GM12864 (cell line): ENCODE measurements around the gene FJX1.

Experiments used
- DNase-seq: peaks from one replicate; pipeline ENCODE4 v3.0.0-alpha.2; 2011; ENCODE audit warnings: low read depth
- H3K4me3 ChIP-seq: 2 replicates; pipeline ENCODE4 v1.5.1; 2011; ENCODE audit warnings: mild to moderate bottlenecking, low read depth, low read length, control low read depth
- CTCF ChIP-seq: IDR thresholded peaks from 2 replicates; pipeline ENCODE4 v1.5.1; 2011; ENCODE audit warnings: low read depth, mild to moderate bottlenecking, moderate library complexity, low read length, control low read depth, inconsistent platforms; ENCODE audit errors: missing control alignments

Gene FJX1

GRCh38 chr11:35602979-35603378 is 15.3 kb upstream of the FJX1 start:
- H3K4me3 ChIP-seq: no peak overlapping the region
- no peak for DNase-seq
- TF ChIP-seq CTCF: no peak

- H3K4me3 ChIP-seq: no peak overlapping the region
- no peak for TF ChIP-seq CTCF
- DNase-seq: no peak
Observed at GRCh38 chr11:35605706-35606105, 12.6 kb upstream of the FJX1 start.

- no peak overlapping the region for H3K4me3 ChIP-seq
- no peak for DNase-seq
- TF ChIP-seq CTCF: no peak
Observed at GRCh38 chr11:35606206-35606605, 12.1 kb upstream of the FJX1 start.

GRCh38 chr11:35608502-35608901 is 9.8 kb upstream of the FJX1 start:
- TF ChIP-seq CTCF: no peak
- DNase-seq: no peak
- H3K4me3 ChIP-seq: no peak overlapping the region

GRCh38 chr11:35609656-35610055 is 8.6 kb upstream of the FJX1 start:
- DNase-seq: no peak
- TF ChIP-seq CTCF: no peak
- H3K4me3 ChIP-seq: no peak overlapping the region

GRCh38 chr11:35610631-35611030 is 7.6 kb upstream of the FJX1 start:
- H3K4me3 ChIP-seq: no peak overlapping the region
- no peak for DNase-seq
- no peak for TF ChIP-seq CTCF

GRCh38 chr11:35611741-35612140 is 6.5 kb upstream of the FJX1 start:
- no peak for TF ChIP-seq CTCF
- DNase-seq: no peak
- H3K4me3 ChIP-seq: no peak overlapping the region
